ENCODE results near the gene FUT3.

GRCh38 chr19:5891572-5891937, 40.3 kb upstream of the FUT3 start:
- TF ChIP-seq CTCF (IDR thresholded peaks at IDR 0.05; ENCODE audit: low read length) (no peak), EZH2 (IDR thresholded peaks at IDR 0.05; ENCODE audit: borderline replicate concordance, low read length) (no peak)

All from OCI-LY1 (cell line).